ENCODE data around the gene FCGR3A.
"Not testable (repeated sequence)": the region's sequence is repeated elsewhere in the genome, so short reads cannot be mapped to it uniquely, and the experiment has no call there.

Gene FCGR3A

GRCh38 chr1:161530671-161531641, 18.7 kb downstream of the FCGR3A start:
- DNase-seq (ENCODE audit: low read depth in 2 of 2) = peak; percentile 94 to 99

GRCh38 chr1:161530158-161530557, 19.5 kb downstream of the FCGR3A start:
- DNase-seq (ENCODE audit: low read depth in 2 of 2) = peak; percentile 66 to 84

GRCh38 chr1:161529463-161530104, 20.0 kb downstream of the FCGR3A start:
- not testable (repeated sequence) for DNase-seq (ENCODE audit: low read depth in 2 of 2)

GRCh38 chr1:161528550-161528949, 21.1 kb downstream of the FCGR3A start:
- DNase-seq (ENCODE audit: low read depth in 2 of 2) = not testable (repeated sequence)

GRCh38 chr1:161525918-161526317, 23.7 kb downstream of the FCGR3A start:
- not testable (repeated sequence) for DNase-seq (ENCODE audit: low read depth in 2 of 2)

DNA sequence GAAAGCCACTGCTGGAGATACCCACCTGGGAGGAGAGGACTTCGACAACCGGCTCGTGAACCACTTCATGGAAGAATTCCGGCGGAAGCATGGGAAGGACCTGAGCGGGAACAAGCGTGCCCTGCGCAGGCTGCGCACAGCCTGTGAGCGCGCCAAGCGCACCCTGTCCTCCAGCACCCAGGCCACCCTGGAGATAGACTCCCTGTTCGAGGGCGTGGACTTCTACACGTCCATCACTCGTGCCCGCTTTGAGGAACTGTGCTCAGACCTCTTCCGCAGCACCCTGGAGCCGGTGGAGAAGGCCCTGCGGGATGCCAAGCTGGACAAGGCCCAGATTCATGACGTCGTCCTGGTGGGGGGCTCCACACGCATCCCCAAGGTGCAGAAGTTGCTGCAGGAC, 24.3 kb downstream of the FCGR3A start:
- not testable (repeated sequence) for DNase-seq (ENCODE audit: low read depth in 2 of 2)

DNA sequence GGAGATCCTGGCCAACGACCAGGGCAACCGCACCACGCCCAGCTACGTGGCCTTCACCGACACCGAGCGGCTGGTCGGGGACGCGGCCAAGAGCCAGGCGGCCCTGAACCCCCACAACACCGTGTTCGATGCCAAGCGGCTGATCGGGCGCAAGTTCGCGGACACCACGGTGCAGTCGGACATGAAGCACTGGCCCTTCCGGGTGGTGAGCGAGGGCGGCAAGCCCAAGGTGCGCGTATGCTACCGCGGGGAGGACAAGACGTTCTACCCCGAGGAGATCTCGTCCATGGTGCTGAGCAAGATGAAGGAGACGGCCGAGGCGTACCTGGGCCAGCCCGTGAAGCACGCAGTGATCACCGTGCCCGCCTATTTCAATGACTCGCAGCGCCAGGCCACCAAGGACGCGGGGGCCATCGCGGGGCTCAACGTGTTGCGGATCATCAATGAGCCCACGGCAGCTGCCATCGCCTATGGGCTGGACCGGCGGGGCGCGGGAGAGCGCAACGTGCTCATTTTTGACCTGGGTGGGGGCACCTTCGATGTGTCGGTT, 24.8 kb downstream of the FCGR3A start:
- DNase-seq (ENCODE audit: low read depth in 2 of 2) = not testable (repeated sequence)

- peak; percentile 72 for DNase-seq (ENCODE audit: low read depth in 2 of 2)
These were observed 25.5 kb downstream of the FCGR3A start, which contains the start of gene HSPA6 for GRCh38 chr1:161523817-161524741. Gene HSPA6, plus strand, starts transcription at chr1:161524540. Its CDS starts 119 bp downstream, at chr1:161524659.

GRCh38 chr1:161523041-161523816, 26.4 kb downstream of the FCGR3A start:
- not testable (repeated sequence) for DNase-seq (ENCODE audit: low read depth in 2 of 2)

- not testable (repeated sequence) for DNase-seq (ENCODE audit: low read depth in 2 of 2)
These were observed 35.7 kb downstream of the FCGR3A start for GRCh38 chr1:161513953-161514352.

GRCh38 chr1:161513448-161513780, 36.2 kb downstream of the FCGR3A start:
- DNase-seq (ENCODE audit: low read depth in 2 of 2) = not testable (repeated sequence)

GRCh38 chr1:161512636-161513447, 36.8 kb downstream of the FCGR3A start:
- not testable (repeated sequence) for DNase-seq (ENCODE audit: low read depth in 2 of 2)

GRCh38 chr1:161511756-161512060, 37.9 kb downstream of the FCGR3A start:
- no peak for DNase-seq (ENCODE audit: low read depth in 2 of 2)

GRCh38 chr1:161511018-161511755, 38.4 kb downstream of the FCGR3A start:
- DNase-seq (ENCODE audit: low read depth in 2 of 2) = no peak

DNA sequence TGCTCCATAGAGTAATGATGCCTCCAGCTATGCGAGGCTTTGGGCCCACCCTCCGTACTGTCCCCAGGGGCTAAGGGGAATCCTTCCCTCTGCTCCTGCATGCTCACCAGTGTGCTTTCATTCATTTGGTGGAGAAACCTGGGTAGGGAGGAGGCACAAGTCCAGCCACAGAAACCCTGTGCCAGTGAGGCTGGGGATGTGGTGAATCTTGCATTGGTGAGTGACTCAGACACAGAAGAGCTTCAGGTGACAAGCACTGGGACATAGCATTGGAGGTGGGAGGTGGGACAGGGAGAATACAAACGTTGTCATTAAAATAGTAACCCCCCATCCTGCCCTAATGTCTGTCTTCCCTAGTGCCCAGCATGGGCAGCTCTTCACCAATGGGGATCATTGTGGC, 39.1 kb downstream of the FCGR3A start:
- no peak for DNase-seq (ENCODE audit: low read depth in 2 of 2)

GRCh38 chr1:161506336-161507223, 43.0 kb downstream of the FCGR3A start:
- DNase-seq (ENCODE audit: low read depth in 2 of 2) = no peak

GRCh38 chr1:161505686-161506085, 43.9 kb downstream of the FCGR3A start:
- DNase-seq (ENCODE audit: low read depth in 2 of 2) = no peak

GRCh38 chr1:161503394-161503748, 46.2 kb downstream of the FCGR3A start:
- no peak for DNase-seq (ENCODE audit: low read depth in 2 of 2)

All from stimulated activated CD4-positive, alpha-beta T cell treated with anti-CD3 and anti-CD28 coated beads, Interleukin-12 subunit alpha, Interleukin-12 subunit beta, amount 100 ng/mL, for 24 hours (primary cell).